Heart right ventricle (tissue), 16 donors: ENCODE data around the gene ZNF750. TPM values are rescaled to one million over a fixed set of nuclear protein-coding genes. Genes with fewer than 3 reads are reported as not detected.
A peak's percentile ranks its signal among the peaks of the same experiment; 100 is the strongest.

Experiments
- ATAC-seq, 8 donors: fragments of 200-7000 bp; cut with Tn5 transposase; one replicate each; pipeline ENCODE4 v1.9.1; 2020; ENCODE audit warnings: mild to moderate bottlenecking in 8 of 8, moderate library complexity in 8 of 8, moderate number of reproducible peaks in 1 of 8
- DNase-seq, 2 donors: peaks; one replicate each; pipeline ENCODE4 v3.0.0-alpha.2; 2020
- H3K27ac ChIP-seq, 10 donors: fragments of 200-600 bp; sonication (generic) in 2 of 10; one replicate each; pipeline versions ENCODE4 v1.5.0 to v1.8.0; 2020 to 2022; ENCODE audit warnings: mild to moderate bottlenecking in 3 of 10
- H3K27me3 ChIP-seq, 7 donors: fragments of 200-600 bp; one replicate each; pipeline ENCODE4 v1.8.0; 2021 to 2022; ENCODE audit warnings: mild to moderate bottlenecking in 2 of 7
- H3K36me3 ChIP-seq, 9 donors: fragments of 200-600 bp; sonication (generic) in 1 of 9; one replicate each; pipeline versions ENCODE4 v1.5.0 to v1.8.0; 2020 to 2022; ENCODE audit warnings: mild to moderate bottlenecking in 2 of 9
- H3K4me1 ChIP-seq, 9 donors: fragments of 200-600 bp; sonication (generic) in 1 of 9; one replicate each; pipeline versions ENCODE4 v1.5.0 to v1.8.0; 2020 to 2022; ENCODE audit warnings: mild to moderate bottlenecking in 4 of 9
- H3K4me3 ChIP-seq, 10 donors: fragments of 200-600 bp; sonication (generic) in 2 of 10; one replicate each; pipeline versions ENCODE4 v1.5.0 to v1.8.0; 2020 to 2022; ENCODE audit warnings: mild to moderate bottlenecking in 7 of 10, moderate library complexity in 2 of 10
- H3K9me3 ChIP-seq, 11 donors: fragments of 200-600 bp in 10 of 11; sonication (generic) in 2 of 11; one replicate each; pipeline versions ENCODE4 v1.5.0 to v1.8.0; 2013 to 2022; ENCODE audit warnings: mild to moderate bottlenecking in 2 of 11, control low read depth in 1 of 11, moderate library complexity in 1 of 11
- WGBS, 2 donors: extraction: QIAGEN DNeasy Blood & Tissue Kit; methylation state at CpG; one replicate each; pipeline ENCODE4 v1.1.7; 2013; ENCODE audit warnings: inconsistent platforms in 1 of 2; 5-methylcytosine and 5-hydroxymethylcytosine counted together
- intact Hi-C, 10 donors: fragments of 100-400 bp; cut with DNase I; formaldehyde crosslinking; loops; one replicate each; pipeline versions ENCODE4 v1.11.1 to v1.14.2; 2022
- polyA plus RNA-seq, 2 donors: library from polyadenylated mRNA; stranded (reverse); fragments of 200-250 nt; gene quantifications; one replicate each; pipeline ENCODE4 v1.2.3, GENCODE V29; 2013
- total RNA-seq, 10 donors: library from RNA; stranded (reverse); fragmentation: NEBNext Ultra II Directional in 3 of 10; extraction: Animal tissue kit (Norgen Biotek cat#: 25700) in 3 of 10; gene quantifications; one replicate each; pipeline versions ENCODE4 v1.2.1 to v1.2.4, GENCODE V29; 2021 to 2023
- TF ChIP-seq, protein P1 (sequence below), 9 donors: fragments of 200-600 bp; sonication (generic) in 2 of 9; IDR thresholded peaks; one replicate each; pipeline versions ENCODE4 v1.5.0 to v1.8.0; 2021 to 2022; ENCODE audit warnings: antibody characterized with exemption in 9 of 9, mild to moderate bottlenecking in 5 of 9, moderate library complexity in 1 of 9
- donor health status: Arrhythmogenic right ventricular cardiomyopathy.
- donor health status: ischemic (EF 13 %, LVEDD 7.1; RV severe dilation, severe dysfunction).
- donor health status: healthy with polysubstance abuse.
- donor health status: DM: no; HTN: yes; CAD: no.
- donor health status: DM: no; HTN: no; CAD: no.
- donor health status: ischemic (EF 25% LVEDD 6.9; RV normal size, moderate dysfunction).
- donor health status: ischemic (EF 25% LVEDD 5.7; RV mildly dilated, moderate dysfunction).
- donor health status: healthy.
- donor health status: DM: yes; HTN: yes; CAD: no.
- donor health status: Ischemic cardiomyopathy.
- donor health status: ischemic (EF 35%, LVEDD 5.7; RV mildly dilated, moderate dysfunction).
- donor health status: nonischemic (EF 11% LVEDD 7.7; RV severe dilation, severe dysfunction).
- donor health status: DM: yes; HTN: yes; CAD: no.
- donor health status: PGD.
- donor health status: ischemic (EF 29% LVEDD 5.4; RV normal size, mild dysfunction).
- donor health status: nonischemic (EF 23%, LVEDD 6.1; RV moderate dilation, normal function).

The ZNF750 gene
- total and polyA plus RNA-seq, 12 donors, result 0.11 to 0.20 (median 0.15) TPM; not detected in 7

DNA sequence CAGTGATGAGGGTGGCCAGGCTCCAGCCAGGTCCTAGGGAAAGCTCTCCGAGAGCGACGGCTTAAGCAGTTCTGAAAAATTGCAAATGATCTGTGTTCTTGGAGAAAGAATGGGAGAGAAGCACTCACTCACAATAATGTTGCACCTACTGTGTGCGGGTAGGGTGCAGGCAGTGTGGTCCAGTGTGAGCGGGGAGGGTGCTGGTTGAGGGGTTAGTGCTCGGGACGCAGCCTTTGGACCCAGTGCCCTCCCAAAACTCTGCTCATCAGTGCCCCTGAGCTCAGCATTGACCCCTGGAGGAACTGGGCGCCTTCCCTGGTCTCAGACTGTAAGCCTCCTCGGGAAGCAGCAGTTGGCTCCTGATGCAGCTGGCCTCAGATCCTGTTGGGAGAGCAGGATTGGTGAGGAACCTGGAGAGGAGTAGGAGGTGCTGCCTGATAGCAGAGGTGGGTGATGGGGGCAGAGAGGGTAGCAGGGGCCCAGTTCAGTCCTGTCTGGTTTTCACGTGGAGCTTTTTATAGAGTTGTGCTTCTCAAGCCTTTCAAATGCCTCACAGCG lies 23.6 kb upstream of the ZNF750 start:
- Histone ChIP-seq H3K9me3 (no peaks in the 10 kb centered on the region), H3K4me3 (no peak overlapping the region), H3K36me3 (peaks cover 0 to 4% (median 0%) of the 10 kb centered on the region in 9 donors), H3K27me3 (no peaks in the 10 kb centered on the region), H3K4me1 (peaks cover 12 to 78% (median 50%) of the 10 kb centered on the region in 9 donors), H3K27ac (peak overlapping the region in 4 of 10 donors; percentile 5 to 80 (median 32))
- 88 to 91% methylated on average over 11 of the region's 11 CpGs for WGBS, 2 donors
- no peak for DNase-seq
- no peak for ATAC-seq
- TF ChIP-seq, protein P1, sequence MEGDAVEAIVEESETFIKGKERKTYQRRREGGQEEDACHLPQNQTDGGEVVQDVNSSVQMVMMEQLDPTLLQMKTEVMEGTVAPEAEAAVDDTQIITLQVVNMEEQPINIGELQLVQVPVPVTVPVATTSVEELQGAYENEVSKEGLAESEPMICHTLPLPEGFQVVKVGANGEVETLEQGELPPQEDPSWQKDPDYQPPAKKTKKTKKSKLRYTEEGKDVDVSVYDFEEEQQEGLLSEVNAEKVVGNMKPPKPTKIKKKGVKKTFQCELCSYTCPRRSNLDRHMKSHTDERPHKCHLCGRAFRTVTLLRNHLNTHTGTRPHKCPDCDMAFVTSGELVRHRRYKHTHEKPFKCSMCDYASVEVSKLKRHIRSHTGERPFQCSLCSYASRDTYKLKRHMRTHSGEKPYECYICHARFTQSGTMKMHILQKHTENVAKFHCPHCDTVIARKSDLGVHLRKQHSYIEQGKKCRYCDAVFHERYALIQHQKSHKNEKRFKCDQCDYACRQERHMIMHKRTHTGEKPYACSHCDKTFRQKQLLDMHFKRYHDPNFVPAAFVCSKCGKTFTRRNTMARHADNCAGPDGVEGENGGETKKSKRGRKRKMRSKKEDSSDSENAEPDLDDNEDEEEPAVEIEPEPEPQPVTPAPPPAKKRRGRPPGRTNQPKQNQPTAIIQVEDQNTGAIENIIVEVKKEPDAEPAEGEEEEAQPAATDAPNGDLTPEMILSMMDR (IDR thresholded peaks at IDR 0.05), result no peak
- intact Hi-C loops, result loop anchor here in 1 of 10 donors (10.0 kb wide), 1 partner anchor 51 kb away; no protein-coding TSS in a partner anchor

DNA sequence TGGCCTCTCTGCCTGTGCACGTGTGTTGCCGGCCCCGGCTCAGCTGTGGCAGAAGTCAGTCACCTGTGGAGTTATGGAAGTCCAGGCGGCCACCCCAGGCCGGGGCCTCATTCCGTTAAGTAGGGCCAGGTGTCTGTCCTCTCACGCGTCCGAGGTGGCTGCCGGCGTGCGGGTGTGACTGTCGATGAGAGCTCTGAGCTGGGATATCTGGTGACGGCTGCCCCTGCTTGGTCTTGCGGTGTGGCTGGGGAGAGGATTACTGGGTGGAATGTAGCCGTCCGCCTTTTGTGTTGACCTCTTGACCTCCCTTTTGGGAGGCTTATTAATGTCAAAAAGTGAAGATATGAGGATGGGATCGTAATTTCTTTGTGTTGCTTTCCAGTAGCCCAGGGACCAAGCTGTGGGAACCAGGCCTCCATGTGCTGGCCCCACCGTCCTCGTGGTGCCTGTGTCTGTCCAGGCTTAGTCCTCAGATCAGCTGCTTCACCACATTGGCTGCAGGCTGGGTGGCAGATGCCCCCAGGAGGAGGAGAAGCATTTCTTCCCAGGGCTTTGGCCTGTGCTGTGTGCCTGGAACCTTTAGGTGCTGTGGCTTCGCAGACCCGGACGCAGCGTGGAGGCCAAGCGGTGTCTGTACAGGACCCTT lies 23.0 kb upstream of the ZNF750 start:
- intact Hi-C loops, result loop anchor here in 1 of 10 donors (10.0 kb wide), 1 partner anchor 52 kb away; no protein-coding TSS in a partner anchor
- ATAC-seq (no peak), DNase-seq (no peak)
- peaks cover 12 to 83% (median 52%) of the 10 kb centered on the region in 9 donors for H3K4me1 ChIP-seq
- WGBS, 2 donors, result 92 to 94% methylated on average over 25 of the region's 25 CpGs
- H3K27me3 ChIP-seq, result no peaks in the 10 kb centered on the region
- TF ChIP-seq, protein P1 (IDR thresholded peaks at IDR 0.05), result no peak
- peaks cover 0 to 4% (median 0%) of the 10 kb centered on the region in 9 donors for H3K36me3 ChIP-seq
- no peaks in the 10 kb centered on the region for H3K9me3 ChIP-seq
- H3K27ac ChIP-seq, result peak overlapping the region in 1 of 10 donors; percentile 80
- H3K4me3 ChIP-seq, result no peak overlapping the region

DNA sequence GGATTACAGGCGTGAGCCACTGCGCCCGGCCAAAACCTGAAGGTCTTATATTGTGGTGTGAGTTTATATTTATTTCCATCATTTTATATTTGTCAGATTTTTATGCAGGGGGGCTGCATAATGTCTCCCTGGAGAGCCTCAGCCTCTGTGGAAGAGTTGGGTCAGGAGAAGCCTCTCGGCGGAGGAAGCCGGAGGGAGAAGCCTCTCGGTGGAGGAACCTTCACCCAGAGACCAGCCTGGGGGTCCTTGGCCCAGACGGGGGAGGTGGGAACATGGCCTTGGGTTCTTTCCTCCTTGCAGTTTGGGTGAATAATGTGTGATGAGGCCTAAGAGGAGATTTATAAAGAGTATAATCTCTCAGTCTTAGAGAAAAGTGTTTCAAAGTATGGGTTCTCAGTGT lies 22.4 kb upstream of the ZNF750 start:
- ATAC-seq, result no peak
- Histone ChIP-seq H3K4me1 (peaks cover 10 to 81% (median 51%) of the 10 kb centered on the region in 9 donors), H3K27ac (no peak overlapping the region), H3K27me3 (no peaks in the 10 kb centered on the region), H3K9me3 (no peaks in the 10 kb centered on the region), H3K36me3 (peaks cover 0 to 4% (median 0%) of the 10 kb centered on the region in 9 donors), H3K4me3 (no peak overlapping the region)
- intact Hi-C loops, result loop anchor here in 1 of 10 donors (10.0 kb wide), 1 partner anchor 53 kb away; no protein-coding TSS in a partner anchor
- 92 to 94% methylated on average over 8 of the region's 8 CpGs for WGBS, 2 donors
- TF ChIP-seq, protein P1 (IDR thresholded peaks at IDR 0.05), result no peak
- no peak for DNase-seq

DNA sequence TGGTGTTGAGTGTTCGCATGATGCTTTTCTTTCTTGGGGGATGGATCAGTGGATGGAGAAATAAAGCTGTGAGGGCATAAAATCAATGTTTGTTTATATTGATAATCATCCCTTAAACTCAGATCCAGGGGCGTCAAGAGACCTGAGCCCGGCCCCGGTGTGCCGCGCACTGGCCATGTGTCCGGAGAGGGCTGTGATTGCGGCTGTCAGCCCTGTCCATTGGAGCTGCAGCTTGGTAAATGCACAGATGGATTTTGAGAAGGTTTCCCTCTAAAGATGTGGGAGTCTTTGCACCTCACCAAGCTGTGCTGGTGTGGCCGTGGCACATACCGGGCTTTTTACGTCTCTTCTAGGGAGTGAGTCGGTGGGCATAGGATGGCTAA lies 21.6 kb upstream of the ZNF750 start:
- DNase-seq (no peak), ATAC-seq (no peak)
- intact Hi-C loops, result loop anchor here in 1 of 10 donors (10.0 kb wide), 1 partner anchor 53 kb away; no protein-coding TSS in a partner anchor
- 98 to 99% methylated on average over 12 of the region's 12 CpGs for WGBS, 2 donors
- H3K4me3 ChIP-seq, result no peak overlapping the region
- no peaks in the 10 kb centered on the region for H3K9me3 ChIP-seq
- H3K27me3 ChIP-seq, result no peaks in the 10 kb centered on the region
- H3K36me3 ChIP-seq, result peaks cover 0 to 4% (median 0%) of the 10 kb centered on the region in 9 donors
- TF ChIP-seq, protein P1 (IDR thresholded peaks at IDR 0.05), result no peak
- peaks cover 8 to 73% (median 43%) of the 10 kb centered on the region in 9 donors for H3K4me1 ChIP-seq
- no peak overlapping the region for H3K27ac ChIP-seq
